Heart left ventricle (tissue), 13 donors: ENCODE results near the gene TAOK3.

ENCODE experiments used
- CTCF ChIP-seq, 12 donors: fragments of 200-600 bp; sonication (generic) in 4 of 12; IDR thresholded peaks; one replicate each; pipeline versions ENCODE4 v1.5.0 to v1.8.0; 2018 to 2022; ENCODE audit warnings: antibody characterized with exemption in 12 of 12, mild to moderate bottlenecking in 5 of 12
- POLR2A ChIP-seq, 2 donors: fragments of 450-650 bp; IDR thresholded peaks; one replicate each; pipeline ENCODE4 v1.6.1; 2017; ENCODE audit warnings: antibody characterized with exemption in 2 of 2, mild to moderate bottlenecking in 2 of 2, moderate library complexity in 2 of 2
- donor health status: ischemic (EF 13 %, LVEDD 7.1; RV severe dilation, severe dysfunction).
- donor health status: DM: no; HTN: yes; CAD: no.
- donor health status: DM: no; HTN: no; CAD: no.
- donor health status: ischemic (EF 25% LVEDD 6.9; RV normal size, moderate dysfunction).
- donor health status: ischemic (EF 25% LVEDD 5.7; RV mildly dilated, moderate dysfunction).
- donor health status: ischemic (EF 35%, LVEDD 5.7; RV mildly dilated, moderate dysfunction).
- donor health status: nonischemic (EF 11% LVEDD 7.7; RV severe dilation, severe dysfunction).
- donor health status: DM: yes; HTN: yes; CAD: no.
- donor health status: PGD.
- donor health status: ischemic (EF 29% LVEDD 5.4; RV normal size, mild dysfunction).
- donor health status: nonischemic (EF 23%, LVEDD 6.1; RV moderate dilation, normal function).

- TF ChIP-seq CTCF (IDR thresholded peaks at IDR 0.05) (no peak), POLR2A (IDR thresholded peaks at IDR 0.05) (no peak)
These were observed 178.7 kb downstream of the TAOK3 start for GRCh38 chr12:118193958-118194357.
